ENCODE measurements around the gene KIRREL3. TPM values are rescaled to one million over a fixed set of nuclear protein-coding genes. Genes with fewer than 3 reads are reported as not detected.

The KIRREL3 gene
- total and polyA plus RNA-seq, 2 of the 8 experiments (the other 6 are each of a cell fraction or from before 2014, with no cell fraction given): 0.29 to 0.32 TPM

DNA sequence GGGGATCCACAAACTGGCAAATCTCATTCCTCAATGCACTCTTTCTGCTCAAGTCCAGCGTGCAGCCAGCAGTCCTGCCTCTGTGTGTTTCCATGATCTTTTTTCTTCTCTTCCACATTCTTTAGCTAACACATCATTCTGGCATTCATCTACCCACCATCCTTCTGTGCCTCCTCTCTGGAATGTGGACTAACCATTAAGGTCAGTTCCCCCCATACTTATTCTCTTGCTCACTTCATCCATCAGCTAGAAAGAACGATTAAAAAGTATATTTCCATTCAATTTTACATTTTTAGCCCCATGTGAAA, 7.8 kb downstream of the KIRREL3 start (continued):
- TF ChIP-seq, protein P1, sequence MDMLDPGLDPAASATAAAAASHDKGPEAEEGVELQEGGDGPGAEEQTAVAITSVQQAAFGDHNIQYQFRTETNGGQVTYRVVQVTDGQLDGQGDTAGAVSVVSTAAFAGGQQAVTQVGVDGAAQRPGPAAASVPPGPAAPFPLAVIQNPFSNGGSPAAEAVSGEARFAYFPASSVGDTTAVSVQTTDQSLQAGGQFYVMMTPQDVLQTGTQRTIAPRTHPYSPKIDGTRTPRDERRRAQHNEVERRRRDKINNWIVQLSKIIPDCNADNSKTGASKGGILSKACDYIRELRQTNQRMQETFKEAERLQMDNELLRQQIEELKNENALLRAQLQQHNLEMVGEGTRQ (IDR thresholded peaks at IDR 0.05; ENCODE audit: low read length): no peak
- TF ChIP-seq KDM5A (IDR thresholded peaks at IDR 0.05; ENCODE audit: low read length) (no peak), JUN (IDR thresholded peaks at IDR 0.05; ENCODE audit: low read depth, low read length) (no peak), MAX (IDR thresholded peaks at IDR 0.05) (no peak)

Measured in H1 (cell line).